ENCODE data around the gene ADCY9. TPM values are rescaled to one million over a fixed set of nuclear protein-coding genes. Genes with fewer than 3 reads are reported as not detected.
"Not testable (repeated sequence)": the region's sequence is repeated elsewhere in the genome, so short reads cannot be mapped to it uniquely, and the experiment has no call there.

Gene ADCY9
- total RNA-seq, 1 experiment from 2014 or later = 13.4 TPM

DNA sequence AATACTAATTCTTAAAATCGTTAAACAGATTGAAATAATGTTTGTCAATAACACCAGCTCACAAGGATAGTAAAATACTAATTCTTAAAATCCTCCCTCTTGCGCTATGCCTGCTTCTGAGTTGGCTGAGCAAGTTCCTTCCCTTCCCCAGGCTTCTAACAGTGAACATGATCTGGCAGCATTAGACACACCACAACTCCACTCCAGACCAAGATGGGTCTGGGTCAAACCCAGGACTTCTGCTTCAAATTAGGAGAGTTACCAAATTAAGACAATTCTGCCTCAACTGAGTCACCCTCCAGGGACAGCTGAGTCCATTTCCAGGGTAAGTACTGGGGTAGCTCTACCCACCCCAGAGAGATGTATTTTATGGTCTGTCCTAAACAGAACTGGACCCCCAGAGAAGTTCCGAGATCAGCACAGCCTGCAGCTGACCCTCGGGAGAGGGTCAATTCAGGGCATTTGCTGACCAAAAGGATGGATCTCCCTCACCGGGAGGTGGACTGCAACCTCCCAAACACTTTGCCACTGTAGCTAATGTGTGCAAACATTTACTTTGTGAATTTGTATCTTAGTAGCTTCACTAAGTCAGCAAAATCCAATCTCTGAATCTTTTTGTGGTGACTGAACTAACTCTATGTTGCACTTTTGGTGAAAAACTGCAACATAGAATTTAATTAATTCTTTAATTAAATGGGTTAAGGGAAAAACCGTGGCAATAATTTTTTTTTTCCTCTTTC is 48.8 kb downstream of the ADCY9 start:
- DNase-seq (ENCODE audit: low spot score) = no peak

DNA sequence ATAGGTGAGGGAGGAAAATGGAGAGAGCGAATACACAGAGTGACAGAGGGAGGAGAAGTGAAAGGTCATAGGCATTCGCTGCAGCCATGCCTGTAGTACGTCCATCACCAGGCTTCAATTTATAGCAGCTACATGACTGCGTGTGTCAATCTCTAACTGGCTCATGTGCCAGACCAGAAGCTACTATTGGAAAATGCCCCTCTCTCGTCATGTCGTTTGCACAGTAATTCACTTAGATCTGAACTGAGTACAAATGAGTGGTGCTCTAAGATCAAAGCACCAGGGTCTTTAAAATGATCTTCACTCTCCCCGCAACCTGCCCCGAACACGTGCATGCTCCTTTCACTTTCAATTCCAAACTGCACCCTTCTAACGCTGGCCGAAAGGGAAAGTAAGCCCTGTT is 51.3 kb downstream of the ADCY9 start:
- no peak for DNase-seq (ENCODE audit: low spot score)

DNA sequence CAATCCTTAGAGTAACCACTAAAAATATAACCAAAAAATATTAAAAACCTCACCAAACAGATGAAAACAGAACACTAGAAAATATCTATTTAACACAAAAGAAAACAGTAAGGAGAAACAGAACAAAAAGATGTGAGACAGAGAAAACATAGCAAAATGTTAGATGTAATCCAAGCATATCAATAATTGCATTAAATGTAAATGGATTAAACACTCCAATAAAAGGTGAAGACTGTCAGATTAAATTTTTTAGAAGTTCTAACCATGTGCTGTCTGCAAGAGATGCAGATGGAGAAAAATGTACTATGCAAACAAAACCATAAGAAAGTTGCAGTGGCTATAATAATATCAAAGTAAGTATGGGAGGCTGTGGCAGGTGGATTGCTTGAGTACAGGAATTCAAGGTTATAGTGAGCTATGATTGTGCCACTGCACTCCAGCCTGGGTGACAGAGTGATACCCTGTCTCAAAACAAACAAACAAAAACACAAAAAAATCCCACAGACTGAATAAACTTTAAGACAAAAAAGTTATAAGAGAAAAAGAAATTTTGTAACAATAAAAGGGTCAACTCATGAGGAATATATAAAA is 53.9 kb downstream of the ADCY9 start:
- no peak for DNase-seq (ENCODE audit: low spot score)

DNA sequence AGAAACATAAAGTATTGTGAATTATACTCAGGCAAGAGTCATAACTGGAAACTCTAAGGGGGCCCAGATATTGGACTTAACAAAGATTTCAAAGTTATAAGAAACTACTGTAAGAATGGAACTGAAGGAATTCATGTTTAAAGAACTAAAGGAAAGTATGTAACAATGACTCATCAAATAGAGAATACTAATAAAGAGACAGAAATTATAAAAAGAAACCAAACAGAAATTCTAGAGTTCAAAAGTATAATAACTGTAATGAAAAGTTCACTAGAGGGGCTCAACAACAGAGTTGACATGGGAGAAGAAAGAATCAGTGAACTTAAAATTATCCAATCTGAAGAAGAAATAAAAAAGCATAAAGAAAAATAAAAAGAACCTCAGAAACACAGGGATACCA is 55.4 kb downstream of the ADCY9 start:
- no peak for DNase-seq (ENCODE audit: low spot score)

DNA sequence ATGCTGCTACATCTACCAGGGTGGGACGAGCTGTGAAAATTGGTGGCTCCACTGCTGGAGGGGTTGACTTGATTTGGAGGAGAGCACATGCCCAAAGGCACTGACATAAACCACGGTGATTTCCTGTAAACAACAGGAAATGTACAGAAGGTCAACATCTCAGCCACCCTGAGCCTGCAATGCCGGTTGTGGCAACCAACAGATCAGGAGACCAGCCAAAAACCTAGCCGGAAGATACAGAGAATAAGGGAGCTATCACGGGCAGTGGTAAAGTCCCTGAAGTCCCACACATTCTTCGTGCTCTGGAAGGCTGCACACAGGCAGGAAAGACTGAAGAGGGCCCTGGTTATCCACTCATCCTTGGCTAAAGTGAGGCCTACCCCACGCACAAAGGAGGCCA is 56.2 kb downstream of the ADCY9 start:
- no peak for DNase-seq (ENCODE audit: low spot score)

DNA sequence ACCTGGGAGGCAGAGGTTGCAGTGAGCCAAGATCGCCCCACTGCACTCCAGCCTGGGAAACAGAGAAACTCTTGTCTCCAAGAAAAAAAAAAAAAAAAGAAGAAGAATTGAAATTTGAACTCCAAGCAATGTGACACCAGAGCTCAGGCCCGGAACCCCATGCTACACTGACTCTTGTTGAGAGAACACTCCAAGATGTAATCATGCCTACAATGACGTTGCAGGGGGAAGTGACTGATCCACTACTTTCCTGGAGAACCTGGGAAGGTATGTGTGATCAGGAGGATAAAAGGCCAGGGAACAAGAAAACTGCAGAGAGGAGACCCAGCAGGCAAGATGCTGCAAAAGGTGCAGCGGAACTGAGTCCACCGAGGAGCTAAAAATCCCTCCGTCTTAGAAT is 57.9 kb downstream of the ADCY9 start:
- DNase-seq (ENCODE audit: low spot score) = no peak

DNA sequence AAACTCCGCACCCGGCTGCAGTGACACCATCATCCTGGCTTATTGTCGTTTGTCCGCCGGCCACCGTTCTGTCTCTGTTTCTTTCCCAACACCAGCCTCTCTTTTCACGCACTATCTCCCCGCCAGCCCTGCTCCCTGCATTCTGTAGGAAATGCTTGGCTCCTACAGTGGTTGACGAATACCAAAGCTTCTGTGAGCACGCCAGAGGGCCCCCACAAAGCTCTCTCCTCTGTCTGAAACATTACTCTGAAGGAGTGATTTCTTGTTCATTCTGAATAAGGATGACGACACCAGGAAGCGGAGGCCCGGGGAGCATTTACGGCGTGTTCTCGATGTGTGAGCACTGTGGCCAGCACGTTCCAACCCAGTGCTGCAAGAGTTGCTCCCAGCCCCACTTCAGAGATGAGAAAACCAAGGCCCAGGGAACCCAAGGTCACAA is 58.8 kb downstream of the ADCY9 start:
- no peak for DNase-seq (ENCODE audit: low spot score)

DNA sequence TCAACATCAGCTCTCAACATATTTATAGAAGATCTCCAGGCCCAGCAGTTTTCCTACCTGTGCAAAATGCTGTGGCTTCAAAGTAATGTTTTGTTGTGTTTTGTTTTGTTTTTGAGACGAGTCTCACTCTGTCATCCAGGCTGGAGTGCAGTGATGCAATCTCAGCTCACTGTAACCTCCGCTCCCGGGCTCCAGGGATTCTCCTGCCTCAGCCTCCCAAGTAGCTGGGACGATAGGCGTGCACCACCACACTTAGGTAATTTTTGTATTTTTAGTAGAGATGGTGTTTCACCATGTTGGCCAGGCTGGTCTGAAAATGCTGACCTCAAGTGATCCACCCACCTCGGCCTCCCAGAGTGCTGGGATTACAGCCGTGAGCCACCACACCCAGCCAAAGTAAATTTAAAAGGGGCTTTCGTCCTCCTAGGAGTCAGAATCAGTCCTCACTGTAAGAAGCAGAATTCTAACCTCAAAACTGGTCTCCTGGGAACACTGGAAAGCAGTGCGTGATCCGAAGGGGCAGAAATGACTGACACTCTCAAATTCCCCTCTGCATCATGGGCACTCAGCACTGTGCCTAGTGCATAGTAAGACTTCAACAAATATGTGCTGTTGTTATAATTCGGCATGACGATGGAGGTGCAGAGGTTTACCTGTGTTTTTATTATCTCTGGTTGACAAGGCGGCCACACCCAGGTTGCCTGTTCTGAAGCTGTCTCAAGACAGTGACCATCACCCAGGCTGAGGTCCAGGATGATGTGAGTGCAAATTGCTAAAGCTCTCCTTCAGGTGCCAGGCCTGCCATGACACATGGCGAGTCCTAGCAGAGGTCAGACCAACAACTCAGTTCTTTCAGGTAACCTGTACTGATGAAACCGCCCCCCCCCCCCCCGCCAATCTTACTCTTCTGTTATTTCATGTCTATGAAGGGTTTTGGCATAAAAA is 59.8 kb downstream of the ADCY9 start:
- DNase-seq (ENCODE audit: low spot score) = no peak

DNA sequence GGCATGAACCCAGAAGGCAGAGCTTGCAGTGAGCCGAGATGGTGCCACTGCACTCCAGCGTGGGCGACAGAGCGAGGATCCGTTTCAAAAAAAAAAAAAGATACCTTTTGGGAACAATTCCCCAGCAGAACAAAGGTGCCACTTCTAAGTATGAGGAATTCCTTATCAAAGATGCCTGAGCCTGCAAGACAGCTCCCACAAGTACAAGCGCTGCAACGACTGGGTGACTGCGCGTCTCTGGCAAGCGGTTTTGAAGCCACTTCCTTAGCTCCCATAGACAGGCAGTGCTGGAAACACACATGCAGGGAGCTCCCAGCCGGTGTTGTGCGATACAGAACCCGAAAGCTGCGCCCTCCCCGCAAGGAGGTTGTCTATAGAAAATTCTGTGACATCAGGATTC is 60.5 kb downstream of the ADCY9 start:
- DNase-seq (ENCODE audit: low spot score) = no peak

DNA sequence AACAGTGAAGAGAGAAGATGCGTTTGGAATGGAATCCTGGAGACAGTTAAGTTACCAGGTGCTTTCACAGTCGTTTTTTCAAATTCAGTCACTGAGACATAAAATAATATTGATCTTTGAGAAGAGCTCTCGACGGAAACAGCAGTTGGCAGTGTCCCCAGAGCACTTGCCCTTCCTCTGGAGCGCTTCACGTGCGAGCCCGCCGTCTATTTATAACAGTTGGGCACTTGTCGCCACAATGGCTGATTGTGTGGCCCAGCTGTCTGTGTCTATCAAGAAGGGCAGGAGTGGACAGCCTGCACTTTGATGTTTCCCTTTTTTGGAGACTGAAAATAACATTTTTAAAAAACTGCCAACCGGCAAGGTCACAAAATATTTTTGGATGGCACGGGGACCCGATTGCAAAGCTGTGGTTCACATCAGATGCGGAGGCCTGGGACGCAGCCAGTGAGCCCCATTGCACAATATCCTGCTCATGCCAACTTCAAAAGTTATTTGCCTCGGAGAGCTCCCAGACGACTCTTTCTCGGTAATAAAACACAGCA is 62.9 kb downstream of the ADCY9 start:
- DNase-seq (ENCODE audit: low spot score) = no peak

DNA sequence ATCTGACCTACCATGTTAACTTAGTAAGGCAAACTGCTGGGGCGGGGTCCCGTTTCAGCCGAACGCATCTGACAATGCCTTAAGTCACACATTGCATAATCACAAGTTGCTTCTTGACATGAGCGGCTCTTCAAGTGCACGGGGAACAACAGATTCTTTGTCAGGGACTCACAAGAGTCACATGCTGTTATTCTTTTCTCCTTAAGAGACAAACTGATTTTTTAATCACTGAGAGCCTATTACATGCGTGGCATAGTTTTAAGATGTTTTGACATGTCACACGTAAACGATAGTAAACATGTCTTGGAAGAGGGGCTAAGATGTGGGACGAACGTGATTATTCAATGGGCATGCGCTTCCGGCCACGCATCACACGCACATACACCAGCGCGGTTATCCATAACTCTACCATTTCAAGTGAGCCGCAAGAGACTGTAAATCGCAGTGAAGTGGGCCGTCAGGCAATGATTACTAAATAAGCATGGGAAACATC is 63.4 kb downstream of the ADCY9 start:
- peak; percentile 6 for DNase-seq (ENCODE audit: low spot score)

DNA sequence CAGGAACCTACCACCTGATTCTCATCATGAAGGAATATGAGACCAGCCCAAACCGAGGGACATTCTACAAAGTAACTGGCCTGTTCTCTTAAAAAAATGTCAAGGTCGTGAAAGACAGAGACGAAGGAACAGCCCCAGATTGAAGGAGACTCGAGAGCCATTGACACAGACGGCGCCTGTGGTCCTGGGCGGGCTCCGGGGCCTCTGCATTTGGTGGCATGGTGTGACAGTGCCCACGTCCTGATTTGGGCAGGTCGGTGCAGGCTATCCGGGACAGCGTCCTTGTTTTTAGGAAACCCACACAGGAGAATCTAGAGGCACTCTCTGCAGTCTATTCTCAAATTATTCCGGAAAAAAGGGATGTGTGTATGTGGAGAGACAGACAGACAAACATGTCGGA is 64.1 kb downstream of the ADCY9 start:
- DNase-seq (ENCODE audit: low spot score) = no peak

DNA sequence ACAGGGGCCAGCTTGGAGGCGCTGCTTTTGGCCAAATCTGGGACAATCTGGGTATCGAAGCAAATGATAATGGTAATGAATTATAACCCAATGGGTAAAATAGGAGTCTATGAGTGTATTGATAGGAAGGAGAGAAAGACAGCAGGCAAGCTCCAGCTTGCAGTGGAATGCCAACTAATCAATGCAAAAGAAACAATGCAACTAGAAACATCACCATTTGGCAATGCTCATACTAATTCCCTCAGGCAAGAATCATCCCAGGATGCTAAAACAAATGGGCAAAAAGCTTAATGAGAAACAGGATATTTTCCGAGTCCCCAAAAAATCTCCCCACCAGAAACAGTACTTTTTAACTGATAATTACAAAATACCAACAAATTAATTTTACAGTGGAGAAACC is 64.7 kb downstream of the ADCY9 start:
- no peak for DNase-seq (ENCODE audit: low spot score)

DNA sequence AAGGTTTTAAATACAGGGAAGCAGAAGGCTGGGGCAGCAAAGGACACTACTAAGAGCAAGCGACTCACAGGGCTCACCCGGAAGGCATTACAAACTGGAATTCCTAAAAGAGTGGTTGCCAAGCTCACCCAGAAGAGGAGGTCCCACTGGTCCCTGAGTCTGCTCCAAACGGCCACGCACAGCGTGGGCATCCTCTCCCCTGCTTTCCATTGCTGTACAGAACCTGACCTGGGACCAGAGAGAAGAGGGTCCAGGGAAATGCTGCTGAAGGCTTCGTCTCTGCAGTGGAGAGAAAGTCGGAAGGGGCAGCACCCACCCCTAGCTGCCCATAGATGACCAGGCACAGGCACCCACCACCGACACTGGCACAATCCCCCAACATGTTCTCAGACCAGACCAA is 67.2 kb downstream of the ADCY9 start:
- DNase-seq (ENCODE audit: low spot score) = no peak

DNA sequence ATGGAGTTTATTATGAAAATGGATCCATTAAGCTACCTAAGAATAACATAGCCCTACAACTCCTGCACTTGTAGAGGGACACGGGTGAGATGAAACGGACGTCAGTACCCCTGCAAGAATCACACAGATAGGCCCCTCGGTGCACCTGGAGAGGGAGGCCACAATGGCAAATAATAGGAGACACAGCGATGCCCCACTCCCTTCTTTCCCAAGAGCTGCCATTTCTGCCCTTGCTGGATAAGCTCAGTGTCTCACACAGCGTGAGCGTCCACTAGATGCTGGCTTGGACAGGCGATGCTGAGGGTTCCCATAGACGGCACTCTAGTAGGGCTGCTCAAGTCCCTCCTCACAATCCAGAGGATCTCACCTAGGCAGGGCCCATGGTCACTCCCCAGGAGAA is 67.8 kb downstream of the ADCY9 start:
- DNase-seq (ENCODE audit: low spot score) = no peak

DNA sequence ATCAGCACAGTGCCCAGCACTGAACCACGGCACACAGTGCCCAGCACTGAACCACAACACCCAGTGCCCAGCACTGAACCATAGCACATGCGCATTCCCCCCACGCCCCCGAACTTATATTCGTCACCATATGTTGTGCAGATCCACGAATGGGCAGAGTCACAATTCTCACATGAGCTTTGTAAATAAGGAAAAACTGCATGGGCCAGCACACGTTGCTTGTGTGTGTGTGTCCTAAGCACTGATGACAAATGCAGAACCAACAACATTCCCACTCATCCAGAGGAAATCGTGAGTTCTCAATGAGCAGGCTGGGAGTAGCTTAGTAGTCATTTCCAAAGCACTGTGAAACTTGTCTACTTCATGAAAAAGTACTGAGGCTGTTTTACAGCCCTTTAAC is 70.0 kb downstream of the ADCY9 start:
- no peak for DNase-seq (ENCODE audit: low spot score)

DNA sequence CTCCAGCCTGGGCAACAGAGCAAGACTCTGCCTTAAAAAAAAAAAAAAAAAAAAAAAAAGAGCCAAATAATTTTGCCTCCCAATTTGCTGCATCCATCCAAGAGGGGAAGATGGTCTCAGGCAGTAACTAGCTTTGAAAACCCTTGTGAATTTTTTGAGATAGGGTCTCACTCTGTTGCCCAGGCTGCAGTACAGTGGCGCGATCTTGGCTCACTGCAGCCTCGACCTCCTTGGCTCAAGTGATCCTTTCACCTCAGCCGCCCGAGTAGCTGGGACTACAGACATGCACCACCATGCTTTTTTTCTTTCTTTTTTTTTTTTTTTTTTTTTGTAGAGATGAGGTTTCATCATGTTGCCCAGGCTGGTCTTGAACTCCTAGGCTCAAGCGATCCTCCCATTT is 70.7 kb downstream of the ADCY9 start:
- DNase-seq (ENCODE audit: low spot score) = not testable (repeated sequence)

DNA sequence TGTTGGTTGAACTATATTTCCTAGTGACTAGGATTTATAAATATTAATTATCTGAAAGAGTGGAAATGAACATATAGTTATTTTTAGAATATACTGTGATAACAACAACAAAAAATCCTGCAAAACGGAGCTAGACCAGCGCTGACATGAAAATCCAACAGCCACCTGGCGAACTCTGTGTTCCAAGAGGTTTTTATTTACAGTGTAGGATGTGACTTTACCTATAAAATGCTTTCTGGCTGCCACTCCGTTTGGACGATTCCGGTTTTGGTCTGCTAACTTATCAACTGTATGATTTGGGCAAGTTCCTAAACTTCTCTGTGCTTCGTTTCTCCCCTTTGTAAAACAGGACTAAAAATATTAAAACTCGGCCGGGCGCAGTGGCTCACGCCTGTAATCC is 73.7 kb downstream of the ADCY9 start:
- DNase-seq (ENCODE audit: low spot score) = no peak

DNA sequence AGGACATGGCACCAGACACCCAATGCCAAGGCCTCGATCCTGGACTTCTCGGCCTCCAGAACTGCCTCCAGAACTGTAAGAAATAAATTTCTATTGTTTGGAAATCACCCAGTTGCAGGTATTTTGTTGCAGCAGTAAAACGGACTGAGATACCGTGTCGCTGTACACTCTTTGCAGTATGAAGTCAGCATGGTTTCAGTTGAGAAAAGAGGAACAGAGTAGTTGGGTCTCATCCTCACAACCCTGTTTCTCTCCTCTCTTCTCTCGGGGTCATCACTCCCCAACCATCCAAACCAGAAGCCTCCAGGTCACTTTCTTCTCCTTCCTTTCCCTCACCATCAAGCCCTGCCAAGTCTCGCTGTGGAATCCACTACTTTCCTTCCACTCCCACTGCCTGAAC is 77.8 kb downstream of the ADCY9 start:
- DNase-seq (ENCODE audit: low spot score) = no peak

DNA sequence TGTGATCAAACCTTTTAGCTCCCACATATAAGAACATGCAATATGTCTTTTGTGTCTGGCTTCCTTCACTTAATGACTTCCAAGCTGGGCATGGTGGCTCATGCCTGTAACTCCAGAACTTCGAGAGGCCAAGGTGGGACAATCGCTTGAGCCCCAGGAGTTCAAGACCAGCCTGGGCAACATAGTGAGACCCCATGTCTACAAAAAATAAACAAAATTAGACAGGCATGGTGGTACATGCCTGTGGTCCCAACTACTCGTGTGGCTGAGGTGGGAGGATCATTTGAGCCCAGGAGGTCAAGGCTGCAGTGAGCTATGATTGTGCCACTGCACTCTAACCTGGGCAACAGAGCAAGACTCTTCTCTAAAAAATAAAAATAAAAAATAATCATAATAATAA is 79.3 kb downstream of the ADCY9 start:
- not testable (repeated sequence) for DNase-seq (ENCODE audit: low spot score)

DNA sequence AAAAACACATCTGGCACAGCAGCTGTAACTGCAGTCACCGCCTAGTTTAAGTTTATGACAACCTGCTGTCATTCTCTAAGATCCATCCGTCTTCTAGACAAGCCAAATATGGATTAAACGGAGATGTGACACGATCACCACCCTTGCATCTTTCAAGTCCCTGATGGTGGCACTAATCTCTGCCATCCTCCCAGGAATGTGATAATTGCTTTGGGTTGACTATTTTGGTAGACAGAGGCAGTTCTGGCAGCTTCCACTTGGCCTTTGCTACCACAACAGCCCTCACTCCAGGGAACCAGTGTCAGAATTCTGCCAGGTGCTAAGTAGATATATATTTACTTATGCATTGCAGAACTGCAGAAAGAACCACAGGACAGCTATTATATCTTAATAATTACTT is 81.3 kb downstream of the ADCY9 start:
- no peak for DNase-seq (ENCODE audit: low spot score)

DNA sequence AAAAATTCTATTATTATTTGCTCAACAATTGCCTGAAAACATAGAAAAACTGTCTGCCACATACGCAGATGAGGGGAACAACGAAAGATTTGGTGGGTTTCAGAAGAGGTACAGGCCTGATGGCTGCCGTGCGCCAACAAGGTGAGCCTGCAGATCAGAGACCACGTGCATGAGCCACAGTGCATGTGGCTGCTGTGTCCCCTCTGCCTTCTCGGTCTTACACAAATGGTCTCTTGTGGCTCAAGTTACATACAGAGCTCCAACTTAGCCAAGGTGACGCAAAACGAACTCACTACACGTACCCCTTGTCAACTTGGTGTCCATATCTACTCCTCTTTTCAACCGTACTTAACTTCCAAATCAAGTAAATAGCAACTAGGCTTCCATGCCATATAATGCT is 82.3 kb downstream of the ADCY9 start:
- DNase-seq (ENCODE audit: low spot score) = no peak

Data from A172 (cell line).